NOMO-1 treated with DMSO at 0.1 percent for 48 hours (cell line): ENCODE results near the gene ABAT.

ENCODE experiments used
- DNase-seq: peaks from one replicate; lab custom pipeline; 2025; ENCODE audit not compliant: unreplicated experiment; lab: John Stamatoyannopoulos, UW

The ABAT gene

DNA sequence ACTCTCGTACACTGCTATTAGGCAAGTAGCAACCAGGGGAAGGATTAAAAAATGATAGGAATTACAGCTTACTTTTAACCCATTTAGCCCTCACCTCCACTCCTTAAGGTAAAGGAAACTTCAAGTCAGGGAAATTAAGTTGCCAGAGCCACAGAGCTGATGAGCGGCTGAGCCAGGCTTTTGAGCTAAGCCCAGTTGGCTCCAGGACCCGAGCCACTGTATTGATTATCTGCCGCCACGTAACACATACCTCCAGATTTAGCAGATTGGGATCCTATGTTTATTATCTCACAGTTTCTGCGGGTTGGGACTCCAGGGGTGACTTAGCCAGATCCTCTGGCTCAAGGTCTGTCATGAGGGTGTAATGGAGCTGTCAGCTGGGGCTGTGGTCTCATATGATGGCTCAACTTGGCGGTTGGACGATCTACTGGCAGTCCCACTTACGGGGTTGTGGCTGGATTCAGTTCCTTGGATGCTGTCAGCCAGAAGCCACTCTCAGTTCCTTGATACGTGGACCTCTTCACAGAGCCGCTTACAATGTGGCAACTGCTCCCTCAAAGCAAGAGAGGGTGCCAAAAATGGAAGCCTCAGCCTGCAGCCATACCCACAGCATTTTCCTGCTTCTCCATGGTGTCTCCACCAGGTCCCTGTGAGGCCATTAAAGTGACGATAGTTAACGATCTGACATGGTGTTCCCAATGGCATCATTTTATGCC lies 65.7 kb downstream of the ABAT start:
- DNase-seq: peak; percentile 44

DNA sequence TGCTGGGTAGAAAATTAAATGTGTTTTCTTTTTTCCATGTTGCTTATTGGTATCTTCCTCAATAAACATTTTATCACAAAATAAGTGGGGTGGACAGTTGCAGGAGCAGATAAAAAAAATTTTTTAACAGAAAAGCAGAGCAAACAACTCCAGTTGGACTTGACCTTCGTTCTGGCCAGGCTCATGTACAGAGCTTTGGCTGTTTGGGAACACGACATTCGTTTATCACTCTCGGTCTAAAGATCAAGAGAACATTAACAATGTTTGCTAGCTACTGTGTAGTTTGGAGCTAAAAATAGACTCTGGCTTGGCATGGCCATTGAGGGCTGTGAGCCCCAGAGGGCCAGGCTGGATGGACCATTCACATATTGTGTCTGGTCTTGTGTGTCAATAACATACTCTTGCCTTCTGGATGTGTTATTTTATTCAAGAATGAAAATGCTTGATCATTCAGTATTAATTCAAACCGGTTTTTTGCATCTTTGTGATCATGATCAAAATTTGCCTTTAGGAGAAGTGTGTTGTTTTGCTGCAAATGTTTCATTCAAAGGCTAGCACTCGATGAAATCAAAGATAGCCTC lies 66.4 kb downstream of the ABAT start:
- DNase-seq: no peak

- DNase-seq: no peak
Measured at GRCh38 chr16:8741636-8742035, 67.2 kb downstream of the ABAT start.

DNA sequence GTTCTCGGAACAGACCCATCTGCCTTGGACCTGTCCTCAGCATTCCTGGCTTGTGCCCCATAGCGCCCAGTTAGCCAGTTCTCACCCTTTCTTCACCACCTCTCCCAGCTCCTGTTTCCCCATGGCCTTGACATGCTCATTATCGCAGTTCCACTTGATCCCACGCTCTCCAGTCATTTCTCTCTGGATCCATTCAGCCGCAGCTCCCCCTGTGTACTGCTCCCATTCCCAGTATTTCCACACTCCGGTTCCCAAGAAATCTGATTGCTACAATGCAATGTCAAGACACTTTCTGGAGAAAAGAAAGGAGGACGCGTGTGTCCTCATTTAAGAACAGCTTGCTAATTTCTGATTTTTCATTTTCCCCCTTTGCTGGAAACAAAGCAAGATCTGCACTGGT lies 67.7 kb downstream of the ABAT start:
- no peak for DNase-seq

DNA sequence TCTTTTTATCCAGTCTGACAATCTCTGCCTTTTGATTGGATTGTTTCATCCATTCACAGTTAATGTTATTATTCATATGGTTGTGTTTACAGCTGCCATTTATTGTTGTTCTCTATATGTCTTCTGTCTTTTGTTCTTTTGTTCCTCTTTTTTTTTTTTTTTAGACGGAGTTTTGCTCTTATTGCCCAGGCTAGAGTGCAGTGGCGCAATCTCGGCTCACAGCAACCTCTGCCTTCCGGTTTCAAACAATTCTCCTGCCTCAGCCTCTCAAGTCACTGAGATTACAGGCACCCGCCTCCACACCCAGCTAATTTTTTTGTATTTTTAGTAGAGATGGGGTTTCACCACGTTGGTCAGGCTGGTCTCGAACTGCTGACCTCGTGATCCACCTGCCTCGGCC lies 74.5 kb downstream of the ABAT start:
- peak; percentile 47 for DNase-seq

- no peak for DNase-seq
Measured at GRCh38 chr16:8751481-8752311, 77.3 kb downstream of the ABAT start.

DNA sequence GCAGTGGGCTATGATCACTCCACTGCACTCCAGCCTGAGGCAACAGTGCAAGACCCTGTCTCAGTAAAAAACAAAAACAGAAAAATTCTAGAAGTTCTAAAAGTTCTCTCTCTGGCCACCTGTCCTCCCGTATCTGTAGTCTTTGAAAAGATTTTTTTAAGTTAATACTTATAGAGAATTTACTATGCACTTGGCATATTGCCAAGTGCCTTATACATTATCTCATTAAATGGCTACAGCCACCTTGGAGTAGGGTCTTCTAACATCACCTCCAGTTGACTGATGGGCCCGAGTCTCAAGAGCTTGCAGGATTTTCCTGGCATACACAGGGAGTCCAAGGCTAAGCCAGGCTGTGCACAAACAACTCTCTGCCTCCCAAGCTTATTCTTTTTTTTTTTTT lies 78.3 kb downstream of the ABAT start:
- no peak for DNase-seq

GRCh38 chr16:8753416-8754054 lies 79.1 kb downstream of the ABAT start:
- DNase-seq: no peak

GRCh38 chr16:8756755-8757154 lies 82.3 kb downstream of the ABAT start:
- DNase-seq: no peak

- no peak for DNase-seq
Measured at GRCh38 chr16:8758022-8758421, 83.6 kb downstream of the ABAT start.

GRCh38 chr16:8760021-8760420 lies 85.6 kb downstream of the ABAT start:
- no peak for DNase-seq

- no peak for DNase-seq
Measured at GRCh38 chr16:8761078-8761477, 86.7 kb downstream of the ABAT start.

GRCh38 chr16:8762254-8762653 lies 87.8 kb downstream of the ABAT start:
- DNase-seq: no peak

DNA sequence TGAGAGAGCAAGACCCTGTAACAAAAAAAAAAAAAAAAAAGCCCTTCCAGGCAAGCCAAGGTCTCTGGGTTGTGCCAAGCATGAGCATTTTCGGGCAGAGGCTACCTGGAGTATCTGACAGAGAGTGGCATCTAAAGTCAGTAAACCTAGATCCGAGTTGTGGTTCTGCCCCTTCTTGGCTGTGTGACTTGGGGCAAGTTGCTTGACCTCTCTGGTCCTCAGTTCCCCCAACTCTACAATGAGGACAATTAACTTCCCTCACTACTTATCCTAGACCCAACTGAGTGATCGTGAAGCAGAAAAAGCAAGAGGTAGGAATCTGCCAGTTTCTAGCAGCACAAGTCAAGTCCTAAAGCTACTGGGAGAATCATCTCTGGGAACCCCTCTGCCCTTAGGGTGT lies 88.7 kb downstream of the ABAT start:
- no peak for DNase-seq

DNA sequence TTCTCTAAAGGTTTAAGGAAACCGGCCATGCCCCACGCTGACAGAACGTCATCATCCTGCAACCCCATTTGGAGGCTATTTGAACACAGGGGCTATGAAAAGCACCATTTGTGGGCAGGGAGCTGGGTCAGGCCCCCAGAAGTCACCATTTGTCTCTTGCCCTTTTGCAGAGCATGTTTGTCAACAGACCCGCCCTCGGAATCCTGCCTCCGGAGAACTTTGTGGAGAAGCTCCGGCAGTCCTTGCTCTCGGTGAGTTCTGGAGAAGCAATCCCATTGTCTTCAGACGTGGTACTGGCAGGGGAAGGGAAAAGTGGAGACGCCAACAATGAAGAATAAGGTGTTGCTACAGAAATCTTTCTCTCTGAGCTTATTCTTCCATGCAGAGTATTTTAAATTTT lies 89.5 kb downstream of the ABAT start:
- no peak for DNase-seq

GRCh38 chr16:8764525-8765250 lies 90.3 kb downstream of the ABAT start:
- no peak for DNase-seq

- DNase-seq: no peak
Measured at GRCh38 chr16:8767176-8767575, 92.8 kb downstream of the ABAT start.

GRCh38 chr16:8768283-8768682 lies 93.9 kb downstream of the ABAT start:
- DNase-seq: no peak

GRCh38 chr16:8768692-8769091 lies 94.3 kb downstream of the ABAT start:
- no peak for DNase-seq

- no peak for DNase-seq
Measured at GRCh38 chr16:8773537-8773936, 99.1 kb downstream of the ABAT start.

DNA sequence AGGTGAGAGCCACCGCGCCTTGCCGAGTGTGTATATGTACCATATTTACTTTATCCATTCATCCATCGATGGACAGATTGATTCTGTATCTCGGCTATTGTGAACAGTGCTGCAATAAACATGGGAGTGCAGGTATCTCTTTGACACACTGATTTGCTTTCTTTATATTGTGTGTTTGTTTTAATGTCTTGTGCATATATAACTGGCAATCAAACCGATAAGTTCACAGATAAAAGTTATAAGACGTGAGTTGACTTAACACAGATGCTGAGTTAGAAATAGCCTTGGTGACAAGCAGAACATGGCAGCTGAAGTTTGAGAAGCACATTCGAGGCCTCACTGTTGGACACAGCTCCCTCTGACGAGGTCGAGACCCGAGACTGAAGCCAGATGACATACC lies 99.8 kb downstream of the ABAT start:
- no peak for DNase-seq
